ENCODE data around the gene LDLRAP1.
A peak's percentile ranks its signal among the peaks of the same experiment; 100 is the strongest.
"Not testable (repeated sequence)": the region's sequence is repeated elsewhere in the genome, so short reads cannot be mapped to it uniquely, and the experiment has no call there.

Gene LDLRAP1

DNA sequence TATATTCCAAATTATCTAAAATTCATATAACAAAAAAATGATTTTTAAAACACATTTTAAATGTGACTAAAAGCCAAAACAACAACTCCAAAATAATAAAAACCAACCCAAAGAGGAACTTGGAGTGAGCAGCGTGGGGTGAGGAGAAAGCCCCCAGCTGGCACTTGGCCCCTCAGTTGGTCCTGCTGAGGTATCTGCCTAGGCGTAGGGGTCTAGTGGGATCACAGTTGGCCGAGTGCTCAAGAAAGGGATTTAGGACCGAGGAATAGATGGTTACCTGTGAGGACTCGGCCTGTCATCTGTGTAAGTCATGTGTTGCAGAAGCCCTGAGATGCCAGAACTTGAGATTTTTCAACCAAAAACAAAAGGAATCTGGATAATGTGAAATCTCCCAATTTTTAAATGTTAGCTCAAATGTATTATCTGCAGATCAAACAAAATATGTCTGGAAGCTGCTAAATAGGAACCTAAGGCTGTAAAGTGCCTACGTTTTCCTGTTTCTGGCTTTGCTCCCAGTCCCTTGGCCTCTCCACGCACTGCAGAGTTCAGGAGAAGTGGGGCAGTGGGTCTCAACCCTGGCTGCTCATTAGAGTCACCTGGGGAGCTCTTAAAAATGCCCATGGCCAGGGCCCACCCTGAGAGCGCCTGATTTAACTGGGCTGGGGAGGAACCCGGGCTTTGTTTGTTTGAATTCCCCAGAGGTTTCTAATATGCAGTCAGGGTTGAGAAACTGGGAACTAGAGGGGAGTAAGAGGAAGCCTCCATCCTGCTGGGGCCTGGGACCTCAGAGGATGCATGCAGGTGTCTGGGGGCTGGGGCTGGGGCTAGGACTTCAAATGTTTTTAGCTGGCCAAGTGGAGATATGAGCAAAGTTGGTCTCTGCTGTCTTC lies 38.5 kb upstream of the LDLRAP1 start:
- Histone ChIP-seq H3K4me3 (replicated peaks; ENCODE audit: insufficient read depth, low read length) (no peak overlapping the region), H3K27ac (replicated peaks) (no peak overlapping the region), H3K27me3 (ENCODE audit: insufficient read depth, poor library complexity, severe bottlenecking) (no peaks in the 10 kb centered on the region)
- DNase-seq (ENCODE audit: low read depth in 1 of 2, low spot score in 1 of 2): peak in 1 of 2 experiments; percentile 47
- TF ChIP-seq SPI1 (IDR thresholded peaks at IDR 0.05; ENCODE audit: borderline replicate concordance, low read depth): peak; percentile 55; the same call in 1 of the 2 replicates
- no peak for TF ChIP-seq GABPA (IDR thresholded peaks at IDR 0.05; ENCODE audit: low read depth)
- peak; percentile 40; the same call in 1 of the 2 replicates for TF ChIP-seq POLR2AphosphoS5 (IDR thresholded peaks at IDR 0.05; ENCODE audit: low read depth)

DNA sequence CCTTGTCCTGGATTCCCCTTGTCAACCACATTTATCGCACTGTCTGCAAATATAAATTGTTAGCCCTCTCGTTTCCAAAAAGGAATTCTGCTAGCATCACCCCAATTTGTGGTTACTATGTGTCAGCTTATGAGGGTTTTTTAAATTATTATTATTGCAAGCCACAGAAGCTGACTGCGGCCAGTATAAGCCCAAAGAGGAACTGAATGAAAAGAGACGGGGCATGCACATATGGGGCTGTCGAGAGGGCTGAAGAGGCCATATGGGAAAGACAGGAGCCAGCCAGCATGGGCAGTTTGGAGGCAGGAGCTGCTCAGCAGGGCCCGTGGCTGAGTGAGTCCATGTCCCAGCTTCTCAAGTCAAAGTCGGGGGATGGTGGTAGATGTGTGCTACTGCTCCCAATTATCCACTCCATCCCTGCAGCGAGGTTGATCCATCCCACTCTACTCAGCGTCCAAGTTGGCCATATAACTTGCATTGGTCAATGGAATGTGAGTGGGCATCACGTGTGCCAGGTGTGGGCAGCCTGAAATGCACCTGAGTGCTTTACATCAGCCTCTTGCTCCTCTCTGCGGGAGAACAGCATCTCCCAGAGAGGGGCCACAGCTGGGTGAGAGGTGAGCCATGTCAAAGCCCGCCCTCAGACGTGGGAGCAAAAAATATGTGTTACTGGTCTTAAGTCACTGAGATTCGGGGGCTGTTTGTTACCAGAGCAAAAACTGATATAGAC lies 37.6 kb upstream of the LDLRAP1 start:
- H3K27ac ChIP-seq (replicated peaks): no peak overlapping the region
- DNase-seq (ENCODE audit: low read depth in 1 of 2, low spot score in 1 of 2): peak in 1 of 2 experiments; percentile 47
- H3K4me3 ChIP-seq (replicated peaks; ENCODE audit: insufficient read depth, low read length): no peak overlapping the region
- TF ChIP-seq, protein P1, sequence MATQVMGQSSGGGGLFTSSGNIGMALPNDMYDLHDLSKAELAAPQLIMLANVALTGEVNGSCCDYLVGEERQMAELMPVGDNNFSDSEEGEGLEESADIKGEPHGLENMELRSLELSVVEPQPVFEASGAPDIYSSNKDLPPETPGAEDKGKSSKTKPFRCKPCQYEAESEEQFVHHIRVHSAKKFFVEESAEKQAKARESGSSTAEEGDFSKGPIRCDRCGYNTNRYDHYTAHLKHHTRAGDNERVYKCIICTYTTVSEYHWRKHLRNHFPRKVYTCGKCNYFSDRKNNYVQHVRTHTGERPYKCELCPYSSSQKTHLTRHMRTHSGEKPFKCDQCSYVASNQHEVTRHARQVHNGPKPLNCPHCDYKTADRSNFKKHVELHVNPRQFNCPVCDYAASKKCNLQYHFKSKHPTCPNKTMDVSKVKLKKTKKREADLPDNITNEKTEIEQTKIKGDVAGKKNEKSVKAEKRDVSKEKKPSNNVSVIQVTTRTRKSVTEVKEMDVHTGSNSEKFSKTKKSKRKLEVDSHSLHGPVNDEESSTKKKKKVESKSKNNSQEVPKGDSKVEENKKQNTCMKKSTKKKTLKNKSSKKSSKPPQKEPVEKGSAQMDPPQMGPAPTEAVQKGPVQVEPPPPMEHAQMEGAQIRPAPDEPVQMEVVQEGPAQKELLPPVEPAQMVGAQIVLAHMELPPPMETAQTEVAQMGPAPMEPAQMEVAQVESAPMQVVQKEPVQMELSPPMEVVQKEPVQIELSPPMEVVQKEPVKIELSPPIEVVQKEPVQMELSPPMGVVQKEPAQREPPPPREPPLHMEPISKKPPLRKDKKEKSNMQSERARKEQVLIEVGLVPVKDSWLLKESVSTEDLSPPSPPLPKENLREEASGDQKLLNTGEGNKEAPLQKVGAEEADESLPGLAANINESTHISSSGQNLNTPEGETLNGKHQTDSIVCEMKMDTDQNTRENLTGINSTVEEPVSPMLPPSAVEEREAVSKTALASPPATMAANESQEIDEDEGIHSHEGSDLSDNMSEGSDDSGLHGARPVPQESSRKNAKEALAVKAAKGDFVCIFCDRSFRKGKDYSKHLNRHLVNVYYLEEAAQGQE (IDR thresholded peaks at IDR 0.05; ENCODE audit: insufficient replicate concordance, low read depth): no peak
- TF ChIP-seq, protein P2, sequence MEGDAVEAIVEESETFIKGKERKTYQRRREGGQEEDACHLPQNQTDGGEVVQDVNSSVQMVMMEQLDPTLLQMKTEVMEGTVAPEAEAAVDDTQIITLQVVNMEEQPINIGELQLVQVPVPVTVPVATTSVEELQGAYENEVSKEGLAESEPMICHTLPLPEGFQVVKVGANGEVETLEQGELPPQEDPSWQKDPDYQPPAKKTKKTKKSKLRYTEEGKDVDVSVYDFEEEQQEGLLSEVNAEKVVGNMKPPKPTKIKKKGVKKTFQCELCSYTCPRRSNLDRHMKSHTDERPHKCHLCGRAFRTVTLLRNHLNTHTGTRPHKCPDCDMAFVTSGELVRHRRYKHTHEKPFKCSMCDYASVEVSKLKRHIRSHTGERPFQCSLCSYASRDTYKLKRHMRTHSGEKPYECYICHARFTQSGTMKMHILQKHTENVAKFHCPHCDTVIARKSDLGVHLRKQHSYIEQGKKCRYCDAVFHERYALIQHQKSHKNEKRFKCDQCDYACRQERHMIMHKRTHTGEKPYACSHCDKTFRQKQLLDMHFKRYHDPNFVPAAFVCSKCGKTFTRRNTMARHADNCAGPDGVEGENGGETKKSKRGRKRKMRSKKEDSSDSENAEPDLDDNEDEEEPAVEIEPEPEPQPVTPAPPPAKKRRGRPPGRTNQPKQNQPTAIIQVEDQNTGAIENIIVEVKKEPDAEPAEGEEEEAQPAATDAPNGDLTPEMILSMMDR (IDR thresholded peaks at IDR 0.05; ENCODE audit: insufficient read depth, low read length): no peak
- peak; percentile 87 for TF ChIP-seq SPI1 (IDR thresholded peaks at IDR 0.05; ENCODE audit: borderline replicate concordance, low read depth)
- no peak for TF ChIP-seq POLR2AphosphoS5 (IDR thresholded peaks at IDR 0.05; ENCODE audit: low read depth)
- no peak for TF ChIP-seq GABPA (IDR thresholded peaks at IDR 0.05; ENCODE audit: low read depth)
- H3K27me3 ChIP-seq (ENCODE audit: insufficient read depth, poor library complexity, severe bottlenecking): no peaks in the 10 kb centered on the region

DNA sequence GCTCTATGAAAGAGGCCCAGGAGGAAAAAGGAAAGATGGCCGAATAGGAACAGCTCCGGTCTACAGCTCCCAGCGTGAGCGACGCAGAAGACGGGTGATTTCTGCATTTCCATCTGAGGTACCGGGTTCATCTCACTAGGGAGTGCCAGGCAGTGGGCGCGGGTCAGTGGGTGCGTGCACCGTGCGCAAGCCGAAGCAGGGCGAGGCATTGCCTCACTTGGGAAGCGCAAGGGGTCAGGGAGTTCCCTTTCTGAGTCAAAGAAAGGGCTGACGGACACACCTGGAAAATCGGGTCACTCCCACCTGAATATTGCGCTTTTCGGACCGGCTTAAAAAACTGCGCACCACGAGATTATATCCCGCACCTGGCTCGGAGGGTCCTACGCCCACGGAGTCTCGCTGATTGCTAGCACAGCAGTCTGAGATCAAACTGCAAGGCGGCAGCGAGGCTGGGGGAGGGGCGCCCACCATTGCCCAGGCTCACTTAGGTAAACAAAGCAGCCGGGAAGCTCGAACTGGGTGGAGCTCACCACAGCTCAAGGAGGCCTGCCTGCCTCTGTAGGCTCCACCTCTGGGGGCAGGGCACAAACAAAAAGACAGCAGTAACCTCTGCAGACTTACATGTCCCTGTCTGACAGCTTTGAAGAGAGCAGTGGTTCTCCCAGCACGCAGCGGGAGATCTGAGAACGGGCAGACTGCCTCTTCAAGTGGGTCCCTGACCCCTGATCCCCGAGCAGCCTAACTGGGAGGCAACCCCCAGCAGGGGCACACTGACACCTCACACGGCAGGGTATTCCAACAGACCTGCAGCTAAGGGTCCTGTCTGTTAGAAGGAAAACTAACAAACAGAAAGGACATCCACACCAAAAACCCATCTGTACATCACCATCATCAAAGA lies 36.6 kb upstream of the LDLRAP1 start:
- H3K27ac ChIP-seq (replicated peaks); H3K4me3 ChIP-seq (replicated peaks; ENCODE audit: insufficient read depth, low read length); DNase-seq (ENCODE audit: low read depth in 1 of 2, low spot score in 1 of 2); H3K27me3 ChIP-seq (ENCODE audit: insufficient read depth, poor library complexity, severe bottlenecking): not testable (repeated sequence)

DNA sequence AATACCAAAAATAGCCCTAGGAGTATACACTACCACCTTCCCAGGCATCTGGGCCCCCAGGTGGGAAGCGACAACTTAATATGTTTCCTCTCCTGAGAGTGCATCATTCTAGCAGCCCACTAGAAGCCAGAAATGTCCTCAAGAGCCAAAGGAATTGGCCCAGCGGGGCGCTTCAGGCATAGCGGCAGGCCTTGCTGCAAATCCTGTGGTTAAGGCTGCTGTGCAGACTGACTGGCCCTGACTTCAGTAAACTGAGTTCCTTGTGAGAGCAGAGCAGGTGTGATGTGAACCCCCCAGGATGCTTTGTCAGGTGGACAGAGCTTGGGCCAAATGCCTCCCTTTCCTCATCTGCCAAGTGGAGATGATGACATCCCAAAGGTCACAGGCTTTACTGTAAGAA lies 29.7 kb upstream of the LDLRAP1 start:
- Histone ChIP-seq H3K4me3 (replicated peaks; ENCODE audit: insufficient read depth, low read length) (no peak overlapping the region), H3K27ac (replicated peaks) (no peak overlapping the region), H3K27me3 (ENCODE audit: insufficient read depth, poor library complexity, severe bottlenecking) (no peaks in the 10 kb centered on the region)
- TF ChIP-seq, protein P1 (IDR thresholded peaks at IDR 0.05; ENCODE audit: insufficient replicate concordance, low read depth): no peak
- no peak for TF ChIP-seq SPI1 (IDR thresholded peaks at IDR 0.05; ENCODE audit: borderline replicate concordance, low read depth)
- DNase-seq (ENCODE audit: low read depth in 1 of 2, low spot score in 1 of 2): no peak

Data from HL-60 (cell line).